T-helper 17 cell (primary cell): ENCODE measurements around the gene CNTN4. TPM values are rescaled to one million over a fixed set of nuclear protein-coding genes. Genes with fewer than 3 reads are reported as not detected.

Experiments
- ATAC-seq: fragments of 150-1000 bp; cut with Tn5 transposase; 2 replicates; pipeline ENCODE4 v1.10.0; 2021; ENCODE audit warnings: mild to moderate bottlenecking, moderate library complexity
- DNase-seq, 3 donors: peaks; one replicate each; pipeline versions ENCODE4 v3.0.0 to v3.0.0-alpha.2; 2020 to 2021
- H3K9me3 ChIP-seq: one replicate; pipeline ENCODE4 v1.7.0; 2013; ENCODE audit warnings: low read length, mild to moderate bottlenecking; ENCODE audit not compliant: control insufficient read depth, poor library complexity, severe bottlenecking
- H3K27ac Mint-ChIP-seq: one replicate; pipeline ENCODE4 v1.8.0; 2022; ENCODE audit warnings: mild to moderate bottlenecking, moderate library complexity, mixed read lengths
- H3K27me3 Mint-ChIP-seq: one replicate; pipeline ENCODE4 v1.8.0; 2022; ENCODE audit warnings: mixed read lengths
- H3K36me3 Mint-ChIP-seq: one replicate; pipeline ENCODE4 v1.8.0; 2022; ENCODE audit warnings: low read depth, mixed read lengths
- H3K4me1 Mint-ChIP-seq: one replicate; pipeline ENCODE4 v1.8.0; 2022; ENCODE audit warnings: mild to moderate bottlenecking, mixed read lengths
- H3K4me3 Mint-ChIP-seq: one replicate; pipeline ENCODE4 v1.8.0; 2022; ENCODE audit warnings: mild to moderate bottlenecking, moderate library complexity, mixed read lengths
- total RNA-seq, 4 donors: library from RNA in 2 of 4; stranded (reverse) in 2 of 4; gene quantifications; one replicate each; pipeline ENCODE4 v1.2.3 and lab custom pipeline; 2022 to 2026

The CNTN4 gene
- total RNA-seq, 2 donors from 2014 or later: not detected

DNA sequence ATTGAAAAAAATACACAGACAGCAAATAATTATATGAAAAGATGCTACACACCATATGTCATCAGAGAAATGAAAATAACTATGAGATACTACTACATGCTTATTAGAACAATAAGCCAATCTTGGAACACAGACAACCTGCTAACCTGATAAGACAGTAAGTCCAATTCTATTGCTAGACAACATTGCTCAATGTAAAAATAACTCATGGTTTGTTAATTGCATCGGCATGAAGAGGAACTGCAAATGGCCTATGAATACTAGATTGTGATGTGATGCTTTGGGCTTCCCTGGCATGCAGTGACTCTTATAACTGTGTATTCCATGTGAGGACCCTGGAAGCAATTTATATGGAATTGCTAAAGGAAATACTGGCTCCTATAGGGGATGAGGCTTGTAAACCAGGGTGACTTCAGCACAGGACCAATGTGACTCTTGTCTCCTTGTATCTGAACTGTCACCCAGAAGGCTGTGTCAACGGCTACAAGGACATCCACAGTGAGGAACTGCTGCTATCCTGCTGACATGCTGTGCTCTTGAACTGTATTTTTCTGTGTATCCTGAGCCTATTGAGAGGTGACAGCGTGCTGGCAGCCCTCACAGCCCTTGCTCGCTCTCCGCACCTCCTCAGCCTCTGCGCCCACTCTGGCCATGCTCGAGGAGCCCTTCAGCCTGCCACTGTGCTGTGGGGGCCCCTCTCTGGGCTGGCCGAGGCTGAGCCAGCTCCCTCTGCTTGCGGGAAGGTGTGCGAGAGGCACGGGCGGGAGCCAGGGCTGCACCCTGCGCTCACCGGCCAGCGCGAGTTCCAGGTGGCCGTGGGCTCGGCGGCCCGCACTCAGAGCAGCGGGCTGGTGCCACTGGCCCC, 385.7 kb downstream of the CNTN4 start:
- no peak overlapping the region for H3K27ac Mint-ChIP-seq
- H3K4me1 Mint-ChIP-seq: no peaks in the 10 kb centered on the region
- no peak for ATAC-seq
- H3K27me3 Mint-ChIP-seq: no peaks in the 10 kb centered on the region
- H3K4me3 Mint-ChIP-seq: no peak overlapping the region
- no peak for DNase-seq
- H3K36me3 Mint-ChIP-seq: no peaks in the 10 kb centered on the region
- H3K9me3 ChIP-seq: no peaks in the 10 kb centered on the region

DNA sequence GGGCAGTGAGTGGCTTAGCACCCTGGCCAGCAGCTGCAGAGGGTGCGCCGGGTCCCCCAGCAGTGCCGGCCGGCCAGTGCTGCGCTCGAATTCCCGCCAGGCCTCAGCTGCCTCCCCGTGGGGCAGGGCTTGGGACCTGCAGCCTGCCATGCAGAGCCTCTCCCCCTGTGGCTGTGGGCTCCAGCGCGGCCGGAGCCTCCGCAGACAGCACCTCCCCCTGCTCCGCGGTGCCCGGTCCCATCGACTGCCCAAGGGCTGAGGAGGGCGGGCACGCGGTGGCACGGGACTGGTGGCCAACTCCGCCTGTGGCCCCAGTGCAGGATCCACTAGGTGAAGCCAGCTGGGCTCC, 386.3 kb downstream of the CNTN4 start:
- H3K27me3 Mint-ChIP-seq: no peaks in the 10 kb centered on the region
- no peaks in the 10 kb centered on the region for H3K4me1 Mint-ChIP-seq
- H3K36me3 Mint-ChIP-seq: no peaks in the 10 kb centered on the region
- H3K9me3 ChIP-seq: no peaks in the 10 kb centered on the region
- no peak for DNase-seq
- no peak for ATAC-seq
- no peak overlapping the region for H3K4me3 Mint-ChIP-seq
- no peak overlapping the region for H3K27ac Mint-ChIP-seq

DNA sequence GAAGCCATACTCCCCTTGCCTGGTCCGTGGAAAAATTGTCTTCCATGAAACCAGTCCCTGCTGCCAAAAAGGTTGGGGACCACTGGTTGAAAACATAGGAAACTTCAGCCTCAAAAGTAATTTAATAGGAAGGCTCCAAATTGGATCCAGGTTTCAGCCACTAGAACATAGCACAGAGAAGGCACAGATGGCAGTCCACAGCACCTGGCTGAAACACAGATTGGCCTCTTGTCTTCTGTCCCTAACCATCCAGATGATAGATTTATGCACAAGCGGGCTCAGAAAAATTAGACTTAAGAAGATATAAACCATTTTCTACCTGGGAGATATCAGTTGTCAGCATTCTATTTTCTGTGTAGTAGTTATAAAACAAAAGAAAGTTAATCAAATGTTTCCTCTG, 397.1 kb downstream of the CNTN4 start:
- Mint-ChIP-seq H3K4me3 (no peak overlapping the region), H3K4me1 (no peaks in the 10 kb centered on the region), H3K27ac (no peak overlapping the region), H3K27me3 (no peaks in the 10 kb centered on the region), H3K36me3 (no peaks in the 10 kb centered on the region)
- DNase-seq: no peak
- ATAC-seq: no peak
- H3K9me3 ChIP-seq: no peaks in the 10 kb centered on the region

DNA sequence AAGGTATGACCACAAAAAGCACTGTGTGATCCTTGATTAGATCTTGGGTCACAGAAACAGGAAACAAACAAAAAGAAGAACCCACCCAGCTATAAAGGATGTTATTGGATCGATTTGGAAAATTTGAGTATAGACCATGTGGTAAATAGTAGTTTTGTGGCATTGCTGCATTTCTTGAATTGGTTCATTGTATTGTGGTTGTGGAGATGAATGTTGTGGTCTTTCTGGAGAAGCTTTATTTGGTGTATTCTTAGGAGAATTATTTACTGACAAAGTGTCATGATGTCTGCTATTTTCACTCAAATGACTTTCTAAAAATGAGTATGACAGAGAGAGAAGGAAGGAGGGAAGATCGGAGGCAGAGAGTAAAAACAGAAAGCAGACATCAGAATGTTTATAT, 406.2 kb downstream of the CNTN4 start:
- no peak for DNase-seq
- no peak for ATAC-seq
- Mint-ChIP-seq H3K27me3 (peaks cover 14% of the 10 kb centered on the region), H3K27ac (no peak overlapping the region), H3K4me1 (peaks cover 4% of the 10 kb centered on the region), H3K36me3 (no peaks in the 10 kb centered on the region), H3K4me3 (no peak overlapping the region)
- no peaks in the 10 kb centered on the region for H3K9me3 ChIP-seq

DNA sequence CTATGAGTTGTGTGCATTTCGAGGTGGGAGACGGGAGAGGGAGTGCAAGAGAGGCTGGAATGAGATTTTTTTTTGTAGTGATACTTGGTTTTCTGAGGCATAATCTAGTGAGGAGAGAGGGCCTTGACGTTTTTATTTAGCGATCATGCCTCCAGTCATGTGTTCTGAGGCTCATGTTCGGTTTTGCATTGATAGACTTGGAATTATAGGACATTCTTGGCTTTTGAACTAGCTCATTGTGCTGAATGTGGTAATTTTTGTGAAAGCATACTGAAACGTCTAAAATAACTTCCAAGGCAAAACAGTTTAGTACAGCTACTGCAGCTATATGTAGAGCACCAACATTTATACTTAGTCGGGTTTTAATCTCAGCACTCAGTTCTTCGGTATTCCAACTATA, 408.1 kb downstream of the CNTN4 start:
- H3K9me3 ChIP-seq: no peaks in the 10 kb centered on the region
- Mint-ChIP-seq H3K4me1 (peaks cover 4% of the 10 kb centered on the region), H3K36me3 (no peaks in the 10 kb centered on the region), H3K27me3 (peaks cover 28% of the 10 kb centered on the region), H3K4me3 (no peak overlapping the region), H3K27ac (no peak overlapping the region)
- ATAC-seq: no peak
- no peak for DNase-seq

DNA sequence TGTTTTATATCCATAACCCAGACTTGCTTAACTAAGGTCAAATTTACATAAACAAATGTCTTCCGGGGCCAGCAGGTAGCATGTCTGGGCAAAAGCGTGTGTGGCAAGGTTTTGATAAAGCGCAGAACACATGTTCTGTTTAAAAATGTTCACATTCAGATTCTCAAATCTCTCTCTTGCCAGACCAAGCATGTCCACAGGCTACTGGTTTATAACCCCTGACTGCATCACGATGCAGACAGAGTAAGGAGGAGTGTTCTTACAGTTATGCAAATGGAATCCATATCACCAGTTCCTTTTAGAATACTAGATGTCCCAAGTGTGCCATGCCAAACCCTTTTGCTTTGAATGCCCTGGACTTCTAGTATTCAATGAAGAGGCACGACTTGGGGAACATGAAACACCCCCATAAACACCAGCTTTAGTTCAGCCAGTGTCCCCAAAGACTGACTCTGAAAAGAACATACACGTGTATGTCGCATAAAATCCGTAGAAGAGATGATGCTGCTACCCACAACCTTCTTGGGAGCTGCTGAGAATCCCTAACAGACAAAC, 412.0 kb downstream of the CNTN4 start:
- peaks cover 33% of the 10 kb centered on the region for H3K27me3 Mint-ChIP-seq
- no peaks in the 10 kb centered on the region for H3K9me3 ChIP-seq
- no peak overlapping the region for H3K27ac Mint-ChIP-seq
- DNase-seq (no peak), ATAC-seq (no peak)
- H3K4me1 Mint-ChIP-seq: peaks cover 4% of the 10 kb centered on the region
- H3K4me3 Mint-ChIP-seq: no peak overlapping the region
- no peaks in the 10 kb centered on the region for H3K36me3 Mint-ChIP-seq

DNA sequence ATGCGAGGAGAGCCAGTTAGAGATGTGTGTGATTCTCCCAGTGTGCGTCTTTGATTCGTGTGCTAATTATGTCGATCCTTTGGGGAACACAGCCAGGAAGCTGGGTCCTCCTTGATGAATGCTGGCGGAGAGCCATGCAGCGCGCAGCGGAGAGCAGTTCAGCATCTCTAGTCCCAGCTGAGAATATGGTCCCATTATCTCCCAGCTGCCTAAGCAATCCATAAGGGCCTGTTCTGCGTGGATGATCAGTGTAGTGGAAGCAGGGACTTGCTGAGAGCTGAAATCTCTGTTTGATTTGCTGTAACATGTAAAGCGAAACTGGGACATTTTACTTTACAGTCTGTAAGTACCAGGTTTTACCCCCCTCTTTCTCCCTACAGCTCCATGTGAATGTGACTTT, 412.7 kb downstream of the CNTN4 start:
- no peaks in the 10 kb centered on the region for H3K36me3 Mint-ChIP-seq
- no peak for DNase-seq
- H3K4me1 Mint-ChIP-seq: peaks cover 4% of the 10 kb centered on the region
- no peak overlapping the region for H3K27ac Mint-ChIP-seq
- no peak for ATAC-seq
- no peaks in the 10 kb centered on the region for H3K9me3 ChIP-seq
- H3K27me3 Mint-ChIP-seq: peaks cover 28% of the 10 kb centered on the region
- H3K4me3 Mint-ChIP-seq: no peak overlapping the region

DNA sequence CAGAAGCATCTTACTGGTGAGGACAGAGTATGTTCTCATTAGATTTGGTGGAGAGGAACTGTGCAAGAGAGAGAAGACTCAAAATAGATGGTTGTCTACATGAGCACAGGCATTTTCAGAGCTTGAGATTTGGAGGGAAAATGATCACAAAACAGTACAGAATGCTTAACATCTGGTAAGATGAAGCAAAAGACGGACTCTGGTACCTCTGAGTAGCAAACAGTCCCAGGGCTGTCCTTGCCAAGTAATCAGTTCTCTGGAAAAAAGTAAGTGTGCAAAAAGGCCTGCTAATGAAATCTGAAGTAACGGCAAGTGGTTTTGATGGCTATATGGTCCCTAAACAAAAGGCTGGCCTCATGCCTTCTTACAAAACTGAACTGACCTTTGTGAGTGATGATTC, 414.2 kb downstream of the CNTN4 start:
- DNase-seq (no peak), ATAC-seq (no peak)
- Mint-ChIP-seq H3K36me3 (no peaks in the 10 kb centered on the region), H3K27me3 (peaks cover 25% of the 10 kb centered on the region), H3K4me1 (peaks cover 4% of the 10 kb centered on the region), H3K27ac (no peak overlapping the region), H3K4me3 (no peak overlapping the region)
- no peaks in the 10 kb centered on the region for H3K9me3 ChIP-seq

DNA sequence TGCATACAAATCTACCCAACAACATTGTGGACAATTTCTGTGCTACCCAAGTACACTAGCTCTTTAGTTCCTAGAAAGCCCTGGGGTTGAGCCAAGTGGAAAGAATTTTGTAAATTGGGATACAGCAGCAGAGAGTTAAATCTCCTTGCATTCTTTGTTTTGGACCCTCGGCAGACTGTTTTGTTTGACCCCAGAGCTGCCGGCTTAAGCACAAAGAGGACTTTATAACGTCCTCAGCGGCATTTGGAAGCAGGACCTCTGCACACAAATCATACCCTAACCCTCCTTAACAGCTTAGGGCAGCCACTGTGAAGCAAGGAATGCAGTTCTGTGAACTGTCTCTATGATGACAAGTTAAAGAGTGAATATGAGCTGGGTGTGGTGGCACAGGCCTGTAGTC, 415.3 kb downstream of the CNTN4 start:
- no peak for ATAC-seq
- Mint-ChIP-seq H3K4me1 (peaks cover 4% of the 10 kb centered on the region), H3K27me3 (peaks cover 25% of the 10 kb centered on the region), H3K27ac (no peak overlapping the region), H3K4me3 (no peak overlapping the region), H3K36me3 (no peaks in the 10 kb centered on the region)
- no peaks in the 10 kb centered on the region for H3K9me3 ChIP-seq
- DNase-seq: no peak

DNA sequence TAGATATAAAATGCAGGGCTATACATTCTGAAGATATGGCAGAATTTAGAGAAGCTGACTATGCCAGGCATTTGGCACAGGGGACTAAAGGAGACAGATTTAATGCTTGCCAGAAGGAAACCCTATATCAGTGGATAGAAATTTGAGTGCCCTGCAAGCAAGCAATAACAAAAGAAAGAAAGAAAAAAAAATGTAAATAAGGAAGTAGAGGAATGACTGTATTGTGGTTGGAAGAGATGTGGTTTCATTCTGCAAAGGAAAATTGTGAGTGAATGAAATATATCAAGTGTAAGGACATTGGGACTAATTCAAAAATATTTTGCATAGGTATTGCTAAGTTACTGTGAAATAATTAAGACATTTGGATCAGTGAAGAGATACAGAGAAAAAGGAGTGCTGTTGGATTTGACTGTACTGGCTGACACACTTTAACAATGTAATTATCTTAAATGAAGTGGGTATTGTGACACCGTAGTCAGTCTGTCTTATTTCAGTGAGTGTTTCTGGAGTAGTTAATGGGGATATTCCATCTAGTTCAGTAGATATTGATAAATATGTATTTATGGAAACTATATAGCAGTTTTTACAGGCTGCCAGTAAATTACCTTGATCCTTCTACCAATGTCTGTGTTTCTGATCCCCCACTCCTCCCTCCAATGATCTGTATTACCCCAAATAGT, 418.2 kb downstream of the CNTN4 start:
- DNase-seq (no peak), ATAC-seq (no peak)
- peaks cover 4% of the 10 kb centered on the region for H3K4me1 Mint-ChIP-seq
- no peaks in the 10 kb centered on the region for H3K9me3 ChIP-seq
- H3K36me3 Mint-ChIP-seq: no peaks in the 10 kb centered on the region
- no peak overlapping the region for H3K4me3 Mint-ChIP-seq
- H3K27ac Mint-ChIP-seq: no peak overlapping the region
- peaks cover 11% of the 10 kb centered on the region for H3K27me3 Mint-ChIP-seq

DNA sequence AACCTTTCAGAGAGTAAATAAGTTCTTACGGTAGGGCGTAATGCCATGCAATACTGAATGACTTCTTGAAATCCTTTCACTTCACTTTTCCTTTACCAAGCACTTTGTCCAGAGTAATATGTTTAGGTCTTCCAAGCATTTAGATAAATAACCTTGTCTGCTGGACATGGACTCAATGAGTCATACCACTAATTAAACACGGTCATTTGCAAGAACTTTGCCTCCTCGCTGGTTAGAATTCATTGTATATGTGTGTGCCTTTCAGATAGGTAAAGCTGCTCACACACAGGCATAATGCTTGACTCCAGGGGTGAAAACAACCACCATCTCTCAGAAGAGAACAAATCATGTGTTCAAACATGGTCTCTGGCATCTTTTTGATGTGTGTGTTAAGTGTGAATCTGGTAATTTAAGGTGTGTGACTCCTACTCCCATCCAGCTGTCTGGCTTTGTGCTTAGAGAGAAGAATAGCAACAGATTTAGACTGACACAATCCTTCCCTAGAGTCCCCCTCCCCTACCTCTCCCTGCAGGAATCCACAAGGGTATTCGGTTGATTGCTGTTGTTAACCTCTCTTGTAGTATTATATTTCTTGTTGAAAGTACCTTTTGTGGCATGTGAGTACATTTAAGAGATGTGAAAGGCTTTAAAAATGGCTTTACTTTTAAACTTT, 419.0 kb downstream of the CNTN4 start:
- Mint-ChIP-seq H3K27me3 (peaks cover 11% of the 10 kb centered on the region), H3K4me3 (no peak overlapping the region), H3K27ac (no peak overlapping the region), H3K4me1 (peaks cover 4% of the 10 kb centered on the region), H3K36me3 (no peaks in the 10 kb centered on the region)
- no peaks in the 10 kb centered on the region for H3K9me3 ChIP-seq
- ATAC-seq: no peak
- DNase-seq: no peak

DNA sequence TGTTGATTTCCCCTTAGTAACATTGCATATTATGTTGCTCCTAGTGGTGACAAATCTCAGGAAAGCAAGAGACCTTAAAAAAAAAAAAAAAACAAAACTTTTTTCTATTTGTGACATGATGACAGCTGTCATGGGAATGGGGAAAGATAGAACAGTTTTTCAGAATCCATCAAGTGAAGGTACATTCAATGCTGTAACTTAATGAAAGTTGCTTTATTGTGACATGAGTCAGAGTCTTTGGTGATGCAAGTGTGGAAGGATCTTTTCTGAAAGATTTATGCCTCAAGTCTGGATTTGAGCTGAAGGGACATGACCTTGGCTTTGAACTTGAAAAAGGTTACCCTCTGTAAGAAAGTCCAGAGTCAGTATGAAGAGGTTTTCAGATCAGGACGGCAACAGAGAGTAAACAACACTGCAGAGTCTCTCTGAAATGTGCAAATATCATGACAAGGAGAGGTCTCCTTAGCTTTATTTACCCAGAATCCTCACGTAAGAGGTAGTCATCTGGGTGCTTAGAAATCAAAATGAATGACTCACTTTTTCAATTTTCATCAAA, 424.7 kb downstream of the CNTN4 start:
- Mint-ChIP-seq H3K27ac (no peak overlapping the region), H3K4me3 (no peak overlapping the region), H3K36me3 (no peaks in the 10 kb centered on the region), H3K27me3 (no peaks in the 10 kb centered on the region), H3K4me1 (no peaks in the 10 kb centered on the region)
- no peak for DNase-seq
- no peak for ATAC-seq
- no peaks in the 10 kb centered on the region for H3K9me3 ChIP-seq

DNA sequence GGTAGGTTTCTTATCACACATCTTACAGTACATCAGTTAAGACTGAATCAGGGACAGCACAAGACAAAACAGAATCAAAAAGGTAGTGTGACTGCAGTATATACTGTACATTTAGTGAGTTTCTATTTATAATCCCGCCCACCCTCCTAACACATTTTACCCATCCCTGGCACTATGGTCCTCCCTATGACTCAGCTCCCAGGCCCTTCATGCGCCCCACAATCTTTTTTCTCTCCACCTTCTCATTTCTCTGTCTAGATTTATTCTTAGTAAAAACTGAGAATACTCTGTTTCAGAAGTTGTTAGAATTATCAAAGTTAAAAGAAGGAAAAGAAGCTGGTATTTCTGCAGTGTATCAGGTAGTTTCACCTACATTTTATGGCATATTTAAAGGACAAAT, 427.3 kb downstream of the CNTN4 start:
- H3K36me3 Mint-ChIP-seq: no peaks in the 10 kb centered on the region

More for the DNA sequence above, 427.3 kb downstream of the CNTN4 start:
- H3K4me3 Mint-ChIP-seq: no peak overlapping the region
- DNase-seq (no peak), ATAC-seq (no peak)
- H3K27me3 Mint-ChIP-seq: no peaks in the 10 kb centered on the region
- no peak overlapping the region for H3K27ac Mint-ChIP-seq
- no peaks in the 10 kb centered on the region for H3K9me3 ChIP-seq
- H3K4me1 Mint-ChIP-seq: no peaks in the 10 kb centered on the region
